Cardiac septum (tissue), 1 donor: Measurements from ENCODE around the gene TRIM34. TPM values are rescaled to one million over a fixed set of nuclear protein-coding genes. Genes with fewer than 3 reads are reported as not detected.
"Not testable (repeated sequence)": the region's sequence is repeated elsewhere in the genome, so short reads cannot be mapped to it uniquely, and the experiment has no call there.

Experiments
- DNase-seq: peaks from one replicate; pipeline ENCODE4 v3.0.0-alpha.2; 2020; ENCODE audit warnings: low spot score
- intact Hi-C: fragments of 100-400 bp; cut with DNase I; formaldehyde crosslinking; loops from one replicate; pipeline ENCODE4 v1.14.0; 2022
- long read RNA-seq: library from polyadenylated mRNA; unstranded; transcript quantifications from one replicate; pipeline ENCODE4 v2.0.0, GENCODE V29; 2021
- total RNA-seq: library from RNA; stranded (reverse); fragmentation: NEBNext Ultra II Directional; extraction: Animal tissue kit (Norgen Biotek cat#: 25700); gene quantifications from one replicate; pipeline ENCODE4 v1.2.1, GENCODE V29; 2021
- donor health status: DM: no; HTN: no; CAD: no.

Gene TRIM34
- 2.3 TPM for total RNA-seq
- long read RNA-seq, partial matches to known transcripts = 0 of 1 reads
- long read RNA-seq, other reads (novel, unspliced or antisense) = 0 of 1 reads

GRCh38 chr11:5624489-5625279, at the start of gene TRIM34:
Gene TRIM34 (plus strand): TSS chr11:5625001. CDS start chr11:5632332, 7,331 bp downstream.
- no peak for DNase-seq
- intact Hi-C loops = loop anchor here (10.0 kb wide), 1 partner anchor 60 kb away; the partner anchor contains the start of genes TRIM22 and TRIM5

- intact Hi-C loops = no loop called here
- DNase-seq = no peak
Measured at GRCh38 chr11:5575152-5575551, 49.6 kb upstream of the TRIM34 start.

GRCh38 chr11:5577101-5577500, 47.7 kb upstream of the TRIM34 start:
- no peak for DNase-seq
- intact Hi-C loops = no loop called here

DNA sequence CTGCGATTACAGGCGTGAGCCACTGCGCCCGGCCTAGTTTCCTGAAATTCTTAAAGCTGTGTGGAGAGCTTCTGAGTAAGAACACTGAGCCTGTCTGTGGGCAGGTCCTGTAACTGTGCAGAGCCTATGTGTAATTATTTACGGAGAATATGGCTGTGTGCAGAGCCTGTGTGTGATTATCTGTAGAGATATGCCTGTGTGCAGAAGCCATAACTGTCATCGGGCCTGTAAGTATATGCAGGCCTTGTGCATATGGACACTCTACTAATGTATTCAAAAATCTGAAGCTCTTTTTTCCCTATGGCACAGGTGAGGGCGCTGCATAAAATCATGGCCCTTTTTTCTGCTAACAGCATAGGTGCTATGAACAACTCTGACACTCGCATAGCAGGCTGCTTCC, 44.2 kb upstream of the TRIM34 start, which contains the start of gene OR52B6:
Gene OR52B6 (plus strand): TSS at position 301 of the 400 bp plus-strand sequence. CDS start 0 bp downstream, at position 301.
- intact Hi-C loops = no loop called here
- no peak for DNase-seq

DNA sequence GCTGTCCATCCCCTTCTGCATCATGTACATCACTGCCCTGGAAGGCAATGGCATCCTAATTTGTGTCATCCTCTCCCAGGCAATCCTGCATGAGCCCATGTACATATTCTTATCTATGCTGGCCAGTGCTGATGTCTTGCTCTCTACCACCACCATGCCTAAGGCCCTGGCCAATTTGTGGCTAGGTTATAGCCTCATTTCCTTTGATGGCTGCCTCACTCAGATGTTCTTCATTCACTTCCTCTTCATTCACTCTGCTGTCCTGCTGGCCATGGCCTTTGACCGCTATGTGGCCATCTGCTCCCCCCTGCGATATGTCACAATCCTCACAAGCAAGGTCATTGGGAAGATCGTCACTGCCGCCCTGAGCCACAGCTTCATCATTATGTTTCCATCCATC, 43.8 kb upstream of the TRIM34 start:
- intact Hi-C loops = no loop called here
- DNase-seq = no peak

- intact Hi-C loops, DNase-seq: not testable (repeated sequence)
Measured at GRCh38 chr11:5584458-5584857, 40.3 kb upstream of the TRIM34 start.

DNA sequence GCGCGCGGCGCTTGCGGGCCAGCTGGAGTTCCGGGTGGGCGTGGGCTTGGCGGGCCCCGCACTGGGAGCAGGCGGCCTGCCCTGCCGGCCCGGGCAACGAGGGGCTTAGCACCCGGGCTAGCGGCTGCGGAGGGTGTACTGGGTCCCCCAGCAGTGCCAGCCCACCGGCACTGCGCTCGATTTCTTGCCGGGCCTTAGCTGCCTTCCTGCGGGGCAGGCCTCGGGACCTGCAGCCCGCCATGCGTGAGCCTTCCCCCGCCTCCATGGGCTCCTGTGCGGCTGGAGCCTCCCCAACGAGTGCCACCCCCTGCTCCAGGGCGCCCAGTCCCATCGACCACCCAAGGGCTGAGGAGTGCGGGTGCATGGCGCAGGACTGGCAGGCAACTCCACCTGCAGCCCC, 34.9 kb upstream of the TRIM34 start:
- intact Hi-C loops, DNase-seq: not testable (repeated sequence)

- intact Hi-C loops = no loop called here
Measured at GRCh38 chr11:5591613-5592012, 33.2 kb upstream of the TRIM34 start.

DNA sequence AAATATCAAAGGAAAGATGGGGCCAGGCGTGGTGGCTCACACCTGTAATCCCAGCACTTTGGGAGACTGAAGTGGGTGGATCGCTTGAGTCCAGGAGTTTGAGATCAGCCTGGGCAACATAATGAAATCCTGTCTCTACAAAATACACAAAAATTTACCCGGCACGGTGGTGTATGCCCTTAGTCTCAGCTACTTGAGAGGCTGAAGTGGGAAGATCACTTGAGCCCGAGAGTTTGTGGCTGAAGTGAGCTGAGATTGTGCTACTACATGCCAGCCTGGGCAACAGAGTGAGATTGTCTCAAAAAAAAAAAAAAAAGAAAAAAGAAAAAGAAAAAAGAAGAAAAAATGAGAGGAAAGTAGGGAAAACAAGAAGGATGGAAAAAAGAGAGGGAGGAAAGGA, 32.2 kb upstream of the TRIM34 start:
- intact Hi-C loops = no loop called here
- no peak for DNase-seq

More at GRCh38 chr11:5591613-5592012, 33.2 kb upstream of the TRIM34 start:
- DNase-seq = no peak

DNA sequence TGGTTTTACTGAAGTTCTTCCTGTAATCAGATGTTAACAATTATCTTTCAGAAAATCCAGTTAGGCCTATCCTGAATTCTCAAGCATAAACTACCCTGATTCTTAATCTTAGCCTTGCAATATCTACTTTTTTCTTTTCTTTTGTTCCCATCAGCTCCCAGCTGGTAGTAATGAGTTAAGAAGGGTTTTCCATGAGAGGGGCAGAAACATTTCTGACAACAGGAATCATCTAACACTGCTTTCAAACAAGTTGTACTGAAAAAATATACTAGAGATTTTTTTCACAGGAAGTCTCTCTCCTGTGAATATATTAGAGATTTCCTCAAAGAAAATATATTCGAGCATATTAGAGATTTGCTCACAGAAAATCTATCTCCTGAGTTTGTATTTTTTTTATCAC, 31.7 kb upstream of the TRIM34 start:
- intact Hi-C loops = no loop called here
- DNase-seq = no peak

DNA sequence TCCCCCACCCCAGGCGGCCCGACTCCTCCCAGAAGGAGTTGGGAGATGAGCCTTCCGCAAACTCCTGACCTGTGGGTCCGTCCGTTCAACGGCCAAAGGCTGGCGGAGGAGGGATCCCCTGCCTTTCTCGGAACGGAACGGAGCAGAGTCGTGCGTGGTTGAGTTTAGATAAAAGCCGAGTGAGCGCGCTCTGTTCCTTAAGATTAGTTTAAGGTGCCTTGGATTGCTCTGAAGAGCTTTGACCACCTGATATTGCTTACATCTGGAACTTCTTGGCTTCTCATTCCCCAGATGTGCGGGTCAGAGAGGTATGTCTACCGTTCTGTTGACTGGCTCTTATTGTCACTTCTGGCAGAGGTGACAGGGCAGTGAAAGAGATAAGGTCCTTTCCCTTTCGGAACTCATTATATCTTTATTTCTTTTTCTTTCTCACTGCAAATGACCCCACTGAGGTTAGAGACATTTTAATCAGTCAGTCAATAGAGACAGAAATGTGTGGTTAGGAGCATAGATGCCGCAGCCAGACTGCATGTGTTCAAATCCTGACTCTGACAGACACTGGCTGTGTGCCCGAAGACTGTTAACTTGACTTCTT, 28.1 kb upstream of the TRIM34 start, which contains the start of gene TRIM6:
Gene TRIM6 (plus strand): TSS at position 31 of the 595 bp plus-strand sequence. CDS start 261 bp downstream, at position 292.
- DNase-seq = peak; percentile 82
- intact Hi-C loops = no loop called here

GRCh38 chr11:5597953-5598352, 26.8 kb upstream of the TRIM34 start:
- intact Hi-C loops = no loop called here
- DNase-seq = no peak

GRCh38 chr11:5600374-5600851, 24.4 kb upstream of the TRIM34 start:
- DNase-seq = no peak
- intact Hi-C loops = loop anchor here (5.0 kb wide), 1 partner anchor 207 kb away; the partner anchor contains the start of gene OR52N2

GRCh38 chr11:5602791-5603190, 22.0 kb upstream of the TRIM34 start:
- not testable (repeated sequence) for DNase-seq
- intact Hi-C loops = loop anchor here (5.0 kb wide), 1 partner anchor 205 kb away; the partner anchor contains the start of gene OR52N2

DNA sequence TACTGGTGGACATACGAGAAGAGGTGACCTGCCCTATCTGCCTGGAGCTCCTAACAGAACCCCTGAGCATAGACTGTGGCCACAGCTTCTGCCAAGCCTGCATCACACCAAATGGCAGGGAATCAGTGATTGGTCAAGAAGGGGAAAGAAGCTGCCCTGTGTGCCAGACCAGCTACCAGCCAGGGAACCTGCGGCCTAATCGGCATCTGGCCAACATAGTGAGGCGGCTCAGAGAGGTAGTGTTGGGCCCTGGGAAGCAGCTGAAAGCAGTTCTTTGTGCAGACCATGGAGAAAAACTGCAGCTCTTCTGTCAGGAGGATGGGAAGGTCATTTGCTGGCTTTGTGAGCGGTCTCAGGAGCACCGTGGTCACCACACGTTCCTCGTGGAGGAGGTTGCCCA, 21.5 kb upstream of the TRIM34 start:
- DNase-seq = no peak
- intact Hi-C loops = loop anchor here (5.0 kb wide), 1 partner anchor 204 kb away; the partner anchor contains the start of gene OR52N2

GRCh38 chr11:5604896-5605295, 19.9 kb upstream of the TRIM34 start:
- no peak for DNase-seq
- intact Hi-C loops = loop anchor here (5.0 kb wide), 1 partner anchor 202 kb away; the partner anchor contains the start of gene OR52N2

GRCh38 chr11:5605849-5606248, 19.0 kb upstream of the TRIM34 start:
- DNase-seq = no peak
- intact Hi-C loops = no loop called here

DNA sequence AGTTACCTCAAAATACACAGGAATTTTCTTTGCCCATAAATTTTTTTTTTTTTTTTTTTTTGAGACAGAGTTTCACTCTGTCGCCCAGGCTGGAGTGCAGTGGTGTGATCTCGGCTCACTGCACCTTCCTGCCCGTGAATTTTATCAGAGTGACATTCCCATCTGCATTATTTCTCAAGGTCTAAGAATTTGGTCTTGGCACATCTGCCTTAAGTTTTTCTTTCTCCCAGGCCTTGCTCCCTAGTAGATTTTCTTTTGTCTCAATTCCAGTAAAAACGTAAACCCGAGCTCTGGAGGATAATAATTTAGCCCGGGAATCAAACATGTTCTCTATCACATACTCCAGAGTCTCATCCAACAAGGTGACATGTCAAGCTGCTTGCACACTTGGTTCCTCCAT, 16.0 kb upstream of the TRIM34 start:
- intact Hi-C loops = no loop called here
- DNase-seq = no peak

GRCh38 chr11:5610446-5610845, 14.4 kb upstream of the TRIM34 start:
- intact Hi-C loops = no loop called here
- DNase-seq = no peak

DNA sequence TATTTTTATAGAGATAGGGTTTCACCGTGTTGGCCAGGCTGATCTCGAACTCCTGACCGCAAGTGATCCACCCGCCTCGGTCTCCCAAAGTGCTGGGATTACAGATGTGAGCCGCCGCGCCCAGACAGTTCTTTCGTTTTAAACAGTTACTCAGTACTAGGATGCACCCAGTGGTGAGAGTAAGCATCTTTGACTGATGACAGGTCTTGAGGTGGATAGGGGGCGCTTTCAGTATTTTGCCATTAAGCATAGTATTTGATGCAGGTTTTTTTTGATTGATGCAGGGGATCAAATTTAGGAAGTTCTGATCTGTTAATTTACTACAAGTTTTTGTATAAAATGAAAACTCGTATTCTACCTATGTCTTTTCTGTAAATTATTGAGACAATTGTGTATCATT, 13.2 kb upstream of the TRIM34 start:
- no peak for DNase-seq
- intact Hi-C loops = no loop called here
